DND-41 (cell line): ENCODE results near the gene IFNG.

Experiments used
- ATAC-seq: fragments of 200-7000 bp; cut with Tn5 transposase; 3 replicates; pipeline ENCODE4 v1.9.1; 2021; ENCODE audit warnings: low read depth; ENCODE audit not compliant: insufficient read depth
- DNase-seq: peaks from one replicate; pipeline ENCODE4 v3.0.0-alpha.2; 2020
- H2AFZ ChIP-seq: 2 replicates; pipeline ENCODE4 v1.6.0; 2012; ENCODE audit warnings: low read depth, low read length
- H3K27ac ChIP-seq: 2 replicates; pipeline ENCODE4 v1.5.1; 2012; ENCODE audit warnings: low read length, inconsistent platforms
- H3K27me3 ChIP-seq: fragments of 200-600 bp; sonication (generic); 2 replicates; pipeline ENCODE4 v1.6.0; 2012; ENCODE audit warnings: low read length, mild to moderate bottlenecking, inconsistent platforms; ENCODE audit not compliant: insufficient read depth, poor library complexity
- H3K36me3 ChIP-seq: 2 replicates; pipeline ENCODE4 v1.5.1; 2012; ENCODE audit warnings: low read length, inconsistent platforms; ENCODE audit not compliant: insufficient read depth
- H3K4me1 ChIP-seq: 2 replicates; pipeline ENCODE4 v1.5.1; 2012; ENCODE audit warnings: mild to moderate bottlenecking, low read length; ENCODE audit not compliant: insufficient read depth
- H3K4me2 ChIP-seq: 2 replicates; pipeline ENCODE4 v1.6.0; 2012; ENCODE audit warnings: mild to moderate bottlenecking, moderate library complexity, low read length, inconsistent platforms; ENCODE audit not compliant: insufficient read depth
- H3K4me3 ChIP-seq, 2 experiments: fragments of 200-600 bp in 1 of 2; shearing (Covaris generic) in 1 of 2; 2 replicates each; pipeline ENCODE4 v1.5.1; 2012 to 2016; ENCODE audit warnings: inconsistent platforms in 2 of 2, low read length in 2 of 2, mild to moderate bottlenecking in 2 of 2, low read depth in 1 of 2, moderate library complexity in 1 of 2
- H3K79me2 ChIP-seq: 2 replicates; pipeline ENCODE4 v1.6.0; 2012; ENCODE audit warnings: low read length, inconsistent platforms; ENCODE audit not compliant: insufficient read depth
- H3K9ac ChIP-seq: 2 replicates; pipeline ENCODE4 v1.6.0; 2012; ENCODE audit warnings: low read depth, mild to moderate bottlenecking, inconsistent platforms, low read length, moderate library complexity
- H3K9me3 ChIP-seq: 2 replicates; pipeline ENCODE4 v1.5.1; 2012; ENCODE audit warnings: low read length, moderate library complexity, mild to moderate bottlenecking, inconsistent platforms; ENCODE audit not compliant: insufficient read depth, severe bottlenecking
- H4K20me1 ChIP-seq: 2 replicates; pipeline ENCODE4 v1.6.0; 2012; ENCODE audit warnings: low read length; ENCODE audit not compliant: insufficient read depth
- CTCF ChIP-seq: IDR thresholded peaks from 2 replicates; pipeline ENCODE4 v1.5.1; 2012; ENCODE audit warnings: borderline replicate concordance, low read length, moderate library complexity, mild to moderate bottlenecking; ENCODE audit not compliant: poor library complexity, severe bottlenecking; ENCODE audit errors: extremely low read depth
- EZH2 ChIP-seq: IDR thresholded peaks from 3 replicates; pipeline ENCODE4 v1.6.1; 2012; ENCODE audit warnings: borderline replicate concordance, low read depth, mild to moderate bottlenecking, moderate library complexity, low read length, inconsistent platforms; ENCODE audit not compliant: severe bottlenecking

Gene IFNG

GRCh38 chr12:68190301-68190700, 30.8 kb upstream of the IFNG start:
- no peak overlapping the region for H3K4me2 ChIP-seq
- H4K20me1 ChIP-seq: no peaks in the 10 kb centered on the region
- H2AFZ ChIP-seq: no peak overlapping the region
- ATAC-seq (no peak), DNase-seq (no peak)
- H3K9ac ChIP-seq: no peak overlapping the region
- TF ChIP-seq CTCF (no peak), EZH2 (no peak)
- no peaks in the 10 kb centered on the region for H3K36me3 ChIP-seq
- H3K27me3 ChIP-seq: peaks cover 19% of the 10 kb centered on the region
- H3K9me3 ChIP-seq: no peaks in the 10 kb centered on the region
- H3K79me2 ChIP-seq: no peaks in the 10 kb centered on the region
- H3K4me3 ChIP-seq: no peak overlapping the region
- peaks cover 10% of the 10 kb centered on the region; the same call in 1 of the 2 replicates for H3K4me1 ChIP-seq
- H3K27ac ChIP-seq: no peak overlapping the region

- TF ChIP-seq CTCF (no peak), EZH2 (no peak)
- DNase-seq (peak; percentile 43), ATAC-seq (peak; percentile 92)
- no peak overlapping the region for H2AFZ ChIP-seq
- H3K9me3 ChIP-seq: no peaks in the 10 kb centered on the region
- no peaks in the 10 kb centered on the region for H3K36me3 ChIP-seq
- no peak overlapping the region for H3K27ac ChIP-seq
- no peaks in the 10 kb centered on the region for H4K20me1 ChIP-seq
- H3K27me3 ChIP-seq: peaks cover 19% of the 10 kb centered on the region
- H3K4me3 ChIP-seq: no peak overlapping the region
- H3K79me2 ChIP-seq: no peaks in the 10 kb centered on the region
- peaks cover 10% of the 10 kb centered on the region; the same call in 1 of the 2 replicates for H3K4me1 ChIP-seq
- no peak overlapping the region for H3K4me2 ChIP-seq
- H3K9ac ChIP-seq: no peak overlapping the region
Observed at GRCh38 chr12:68189821-68190242, 30.3 kb upstream of the IFNG start.

- no peak overlapping the region for H3K4me2 ChIP-seq
- H3K4me3 ChIP-seq: no peak overlapping the region
- peaks cover 22% of the 10 kb centered on the region for H3K4me1 ChIP-seq
- no peak overlapping the region for H3K27ac ChIP-seq
- H3K27me3 ChIP-seq: peaks cover 19% of the 10 kb centered on the region
- H4K20me1 ChIP-seq: no peaks in the 10 kb centered on the region
- H2AFZ ChIP-seq: no peak overlapping the region
- DNase-seq (no peak), ATAC-seq (no peak)
- H3K36me3 ChIP-seq: no peaks in the 10 kb centered on the region
- H3K9me3 ChIP-seq: no peaks in the 10 kb centered on the region
- no peak overlapping the region for H3K9ac ChIP-seq
- H3K79me2 ChIP-seq: no peaks in the 10 kb centered on the region
- TF ChIP-seq CTCF (no peak), EZH2 (no peak)
Observed at GRCh38 chr12:68185598-68185997, 26.1 kb upstream of the IFNG start.
